Measurements from ENCODE around the gene PLXNB2. TPM values are rescaled to one million over a fixed set of nuclear protein-coding genes. Genes with fewer than 3 reads are reported as not detected.
A peak's percentile ranks its signal among the peaks of the same experiment; 100 is the strongest.
"Not testable (repeated sequence)": the region's sequence is repeated elsewhere in the genome, so short reads cannot be mapped to it uniquely, and the experiment has no call there.

Gene PLXNB2
- total RNA-seq, 3 donors from 2014 or later: 232 to 318 (median 250) TPM

GRCh38 chr22:50323900-50324299 lies 16.5 kb upstream of the PLXNB2 start:
- ATAC-seq (no peak), DNase-seq (peak in 1 of 3 donors; percentile 14)
- no peak for TF ChIP-seq CTCF (IDR thresholded peaks at IDR 0.05)
- Histone ChIP-seq H3K36me3 (ENCODE audit: low read depth) (no peaks in the 10 kb centered on the region), H3K4me3 (no peak overlapping the region), H3K4me1 (ENCODE audit: low read depth) (peaks cover 11% of the 10 kb centered on the region), H3K9me3 (no peaks in the 10 kb centered on the region)
- intact Hi-C loops (cut with DNase I, micrococcal nuclease): loop anchor here in 1 of 2 donors (5.0 kb wide), 1 partner anchor 47 kb away; no protein-coding TSS in a partner anchor

GRCh38 chr22:50322382-50323104 lies 15.1 kb upstream of the PLXNB2 start:
- peak in 2 of 3 donors; percentile 50 to 56 for DNase-seq
- not testable (repeated sequence) for H3K4me1 ChIP-seq (ENCODE audit: low read depth); H3K36me3 ChIP-seq (ENCODE audit: low read depth); H3K4me3 ChIP-seq; ATAC-seq; H3K9me3 ChIP-seq
- intact Hi-C loops (cut with DNase I, micrococcal nuclease): loop anchor here in 1 of 2 donors (5.0 kb wide), 1 partner anchor 45 kb away; no protein-coding TSS in a partner anchor

GRCh38 chr22:50320671-50321325 lies 13.4 kb upstream of the PLXNB2 start:
- intact Hi-C loops (cut with DNase I, micrococcal nuclease): loop anchor here in 1 of 2 donors (5.0 kb wide), 1 partner anchor 43 kb away; no protein-coding TSS in a partner anchor
- no peaks in the 10 kb centered on the region for H3K4me1 ChIP-seq (ENCODE audit: low read depth)
- no peak overlapping the region for H3K4me3 ChIP-seq
- TF ChIP-seq CTCF (IDR thresholded peaks at IDR 0.05): no peak
- H3K36me3 ChIP-seq (ENCODE audit: low read depth): no peaks in the 10 kb centered on the region
- DNase-seq (peak in 2 of 3 donors; percentile 23 to 42), ATAC-seq (peak; percentile 9)
- no peaks in the 10 kb centered on the region for H3K9me3 ChIP-seq

- TF ChIP-seq CTCF (IDR thresholded peaks at IDR 0.05): no peak
- DNase-seq: peak in 1 of 3 donors; percentile 18
- intact Hi-C loops (cut with DNase I, micrococcal nuclease): loop anchor here in 1 of 2 donors (5.0 kb wide), 1 partner anchor 43 kb away; no protein-coding TSS in a partner anchor
These were observed 12.7 kb upstream of the PLXNB2 start for GRCh38 chr22:50320116-50320515.

GRCh38 chr22:50319503-50319951 lies 12.1 kb upstream of the PLXNB2 start:
- intact Hi-C loops (cut with DNase I, micrococcal nuclease): no loop called here
- Histone ChIP-seq H3K4me1 (ENCODE audit: low read depth) (peaks cover 5% of the 10 kb centered on the region), H3K4me3 (no peak overlapping the region), H3K9me3 (no peaks in the 10 kb centered on the region), H3K36me3 (ENCODE audit: low read depth) (no peaks in the 10 kb centered on the region)
- ATAC-seq: no peak
- TF ChIP-seq CTCF (IDR thresholded peaks at IDR 0.05): no peak
- peak in 2 of 3 donors; percentile 21 to 41 for DNase-seq

More at GRCh38 chr22:50320116-50320515, 12.7 kb upstream of the PLXNB2 start:
- no peak for ATAC-seq
- no peaks in the 10 kb centered on the region for H3K36me3 ChIP-seq (ENCODE audit: low read depth)
- no peaks in the 10 kb centered on the region for H3K9me3 ChIP-seq
- no peaks in the 10 kb centered on the region for H3K4me1 ChIP-seq (ENCODE audit: low read depth)
- H3K4me3 ChIP-seq: no peak overlapping the region

Measured in mucosa of descending colon (tissue), 3 donors.